Activated T-helper 1 cell treated with anti-CD3 and anti-CD28 coated beads, Interleukin-12 subunit alpha, Interleukin-12 subunit beta, Interleukin-2, Interleukin-4 antibody, amounts not matched to agents 30 ng/mL and 10 ng/mL and 1 ng/mL, durations not matched to agents 14 hours and 24 hours and 36 hours (primary cell): ENCODE data around the gene MAT2A. TPM values are rescaled to one million over a fixed set of nuclear protein-coding genes. Genes with fewer than 3 reads are reported as not detected.

Experiments
- DNase-seq: peaks from one replicate; pipeline ENCODE4 v3.0.0; 2021; ENCODE audit warnings: low spot score
- H3K27ac Mint-ChIP-seq: one replicate; pipeline ENCODE4 v1.8.0; 2021; ENCODE audit warnings: mild to moderate bottlenecking, mixed read lengths
- H3K27me3 Mint-ChIP-seq: one replicate; pipeline ENCODE4 v1.8.0; 2022; ENCODE audit warnings: mild to moderate bottlenecking, moderate library complexity, mixed read lengths; ENCODE audit not compliant: insufficient read depth
- H3K36me3 Mint-ChIP-seq: one replicate; pipeline ENCODE4 v1.8.0; 2021; ENCODE audit warnings: low read depth, mixed read lengths
- H3K4me1 Mint-ChIP-seq: one replicate; pipeline ENCODE4 v1.8.0; 2021; ENCODE audit warnings: low read depth, mixed read lengths
- H3K4me3 Mint-ChIP-seq: one replicate; pipeline ENCODE4 v1.8.0; 2021; ENCODE audit warnings: mild to moderate bottlenecking, moderate library complexity, mixed read lengths
- H3K9me3 Mint-ChIP-seq: one replicate; pipeline ENCODE4 v1.8.0; 2021; ENCODE audit warnings: mixed read lengths
- intact Hi-C: fragments of 100-400 bp; cut with micrococcal nuclease; formaldehyde crosslinking; loops from one replicate; pipeline ENCODE4 v1.15.1; 2024
- total RNA-seq: library from RNA; stranded (reverse); gene quantifications from 2 replicates; pipeline ENCODE4 v1.2.3, GENCODE V29; 2022

The MAT2A gene
- total RNA-seq, 1 donor from 2014 or later, result 461 TPM

- peaks cover 20% of the 10 kb centered on the region for H3K36me3 Mint-ChIP-seq
- intact Hi-C loops, result loop anchor here (2.0 kb wide), 1 partner anchor 15 kb away; the partner anchor contains the start of gene RNF181
- no peaks in the 10 kb centered on the region for H3K9me3 Mint-ChIP-seq
- H3K27me3 Mint-ChIP-seq, result no peaks in the 10 kb centered on the region
- no peak overlapping the region for H3K27ac Mint-ChIP-seq
- H3K4me1 Mint-ChIP-seq, result peaks cover 45% of the 10 kb centered on the region
- H3K4me3 Mint-ChIP-seq, result peak overlapping the region; percentile 91
- DNase-seq, result no peak
Observed at GRCh38 chr2:85579266-85579935, 40.4 kb downstream of the MAT2A start.

- Mint-ChIP-seq H3K27me3 (no peaks in the 10 kb centered on the region), H3K4me1 (peaks cover 52% of the 10 kb centered on the region), H3K27ac (no peak overlapping the region)
Observed at GRCh38 chr2:85580206-85580605, 41.2 kb downstream of the MAT2A start.

GRCh38 chr2:85582492-85582891 is 43.5 kb downstream of the MAT2A start:
- intact Hi-C loops, result no loop called here
- Mint-ChIP-seq H3K36me3 (peaks cover 22% of the 10 kb centered on the region), H3K4me1 (peaks cover 58% of the 10 kb centered on the region), H3K27ac (peak overlapping the region; percentile 31), H3K9me3 (no peaks in the 10 kb centered on the region), H3K4me3 (no peak overlapping the region), H3K27me3 (no peaks in the 10 kb centered on the region)
- DNase-seq, result no peak

More at GRCh38 chr2:85580206-85580605, 41.2 kb downstream of the MAT2A start:
- H3K9me3 Mint-ChIP-seq, result no peaks in the 10 kb centered on the region
- intact Hi-C loops, result no loop called here
- H3K36me3 Mint-ChIP-seq, result peaks cover 20% of the 10 kb centered on the region
- no peak for DNase-seq
- H3K4me3 Mint-ChIP-seq, result peak overlapping the region; percentile 63

- Mint-ChIP-seq H3K4me3 (peak overlapping the region; percentile 84), H3K4me1 (peaks cover 55% of the 10 kb centered on the region), H3K9me3 (no peaks in the 10 kb centered on the region), H3K27ac (peak overlapping the region; percentile 90), H3K27me3 (no peaks in the 10 kb centered on the region), H3K36me3 (peaks cover 20% of the 10 kb centered on the region)
- intact Hi-C loops, result loop anchor here (1.0 to 2.0 kb wide), 3 partner anchors 19 to 166 kb away; partner anchors contain the start of genes MAT2A, SH2D6 and TMEM150A
- no peak for DNase-seq
Observed at GRCh38 chr2:85583667-85584353, 44.8 kb downstream of the MAT2A start.

- peaks cover 50% of the 10 kb centered on the region for H3K4me1 Mint-ChIP-seq
- no peak for DNase-seq
- H3K4me3 Mint-ChIP-seq, result peak within 1 kb of the TSS; percentile 88
- H3K9me3 Mint-ChIP-seq, result no peaks in the 10 kb centered on the region
- peaks cover 18% of the 10 kb centered on the region for H3K36me3 Mint-ChIP-seq
- H3K27ac Mint-ChIP-seq, result peak within 1 kb of the TSS; percentile 94
- H3K27me3 Mint-ChIP-seq, result no peaks in the 10 kb centered on the region
- intact Hi-C loops, result loop anchor here (1.0 to 2.0 kb wide), 3 partner anchors 18 to 166 kb away; partner anchors contain the start of genes MAT2A, SH2D6 and TMEM150A
Observed at GRCh38 chr2:85584354-85584856, 45.4 kb downstream of the MAT2A start, which contains the start of gene VAMP5. VAMP5 (plus strand) TSS chr2:85584431; CDS start chr2:85584491, 60 bp downstream.

GRCh38 chr2:85584857-85585780 is 46.2 kb downstream of the MAT2A start:
- peak overlapping the region; percentile 94 for H3K27ac Mint-ChIP-seq
- peaks cover 18% of the 10 kb centered on the region for H3K36me3 Mint-ChIP-seq
- peaks cover 43% of the 10 kb centered on the region for H3K4me1 Mint-ChIP-seq
- no peaks in the 10 kb centered on the region for H3K9me3 Mint-ChIP-seq
- intact Hi-C loops, result loop anchor here (1.0 to 2.0 kb wide), 4 partner anchors 10 to 167 kb away; partner anchors contain the start of genes MAT2A, RNF181, SH2D6 and TMEM150A
- H3K27me3 Mint-ChIP-seq, result no peaks in the 10 kb centered on the region
- no peak for DNase-seq
- peak overlapping the region; percentile 88 for H3K4me3 Mint-ChIP-seq

- peaks cover 40% of the 10 kb centered on the region for H3K4me1 Mint-ChIP-seq
- intact Hi-C loops, result loop anchor here (1.0 to 2.0 kb wide), 3 partner anchors 10 to 47 kb away; partner anchors contain the start of genes MAT2A, RNF181 and TMEM150A
- no peaks in the 10 kb centered on the region for H3K27me3 Mint-ChIP-seq
- peaks cover 15% of the 10 kb centered on the region for H3K36me3 Mint-ChIP-seq
- no peaks in the 10 kb centered on the region for H3K9me3 Mint-ChIP-seq
- no peak for DNase-seq
- peak overlapping the region; percentile 94 for H3K27ac Mint-ChIP-seq
- peak overlapping the region; percentile 88 for H3K4me3 Mint-ChIP-seq
Observed at GRCh38 chr2:85585781-85586105, 46.8 kb downstream of the MAT2A start.

GRCh38 chr2:85588236-85588635 is 49.3 kb downstream of the MAT2A start:
- H3K27ac Mint-ChIP-seq, result no peak overlapping the region
- intact Hi-C loops, result no loop called here
- no peak overlapping the region for H3K4me3 Mint-ChIP-seq

GRCh38 chr2:85588645-85589044 is 49.7 kb downstream of the MAT2A start:
- H3K4me1 Mint-ChIP-seq, result peaks cover 35% of the 10 kb centered on the region
- H3K27ac Mint-ChIP-seq, result no peak overlapping the region

More at GRCh38 chr2:85588236-85588635, 49.3 kb downstream of the MAT2A start:
- Mint-ChIP-seq H3K27me3 (no peaks in the 10 kb centered on the region), H3K4me1 (peaks cover 39% of the 10 kb centered on the region), H3K9me3 (no peaks in the 10 kb centered on the region), H3K36me3 (peaks cover 4% of the 10 kb centered on the region)
- no peak for DNase-seq

GRCh38 chr2:85589181-85589580 is 50.2 kb downstream of the MAT2A start:
- DNase-seq, result no peak
- H3K4me3 Mint-ChIP-seq, result no peak overlapping the region
- peaks cover 34% of the 10 kb centered on the region for H3K4me1 Mint-ChIP-seq
- intact Hi-C loops, result no loop called here
- H3K27ac Mint-ChIP-seq, result no peak overlapping the region
- H3K27me3 Mint-ChIP-seq, result no peaks in the 10 kb centered on the region
- peaks cover 3% of the 10 kb centered on the region for H3K36me3 Mint-ChIP-seq
- H3K9me3 Mint-ChIP-seq, result no peaks in the 10 kb centered on the region

More at GRCh38 chr2:85588645-85589044, 49.7 kb downstream of the MAT2A start:
- intact Hi-C loops, result no loop called here
- H3K4me3 Mint-ChIP-seq, result no peak overlapping the region
- no peaks in the 10 kb centered on the region for H3K27me3 Mint-ChIP-seq
- peaks cover 2% of the 10 kb centered on the region for H3K36me3 Mint-ChIP-seq
- no peaks in the 10 kb centered on the region for H3K9me3 Mint-ChIP-seq
- no peak for DNase-seq

GRCh38 chr2:85589982-85590791 is 51.2 kb downstream of the MAT2A start:
- Mint-ChIP-seq H3K27me3 (no peaks in the 10 kb centered on the region), H3K4me3 (no peak overlapping the region), H3K9me3 (no peaks in the 10 kb centered on the region), H3K36me3 (peaks cover 5% of the 10 kb centered on the region), H3K4me1 (peaks cover 35% of the 10 kb centered on the region), H3K27ac (no peak overlapping the region)
- intact Hi-C loops, result no loop called here
- DNase-seq, result no peak
